SK-N-SH (cell line): ENCODE data around the gene KCNAB1. TPM values are rescaled to one million over a fixed set of nuclear protein-coding genes. Genes with fewer than 3 reads are reported as not detected.

Experiments
- CTCF ChIA-PET: fragments of 300-600, 350-600 bp; formaldehyde crosslinking; extraction: SDS; loops from one replicate; lab custom pipeline; 2021; lab: Yijun Ruan, JAX
- POLR2A ChIA-PET: fragments of 350-600 bp; sonication (Branson Sonifier 250); formaldehyde crosslinking; extraction: SDS; loops from one replicate; lab custom pipeline; 2020; ENCODE audit warnings: antibody characterized with exemption, inconsistent platforms; lab: Yijun Ruan, JAX
- DNase-seq: peaks from one replicate; pipeline ENCODE4 v3.0.0; 2012
- H2AFZ ChIP-seq: fragments of 200-600 bp; sonication (generic); 2 replicates; pipeline ENCODE4 v1.8.1; 2016; ENCODE audit warnings: antibody characterized with exemption, mild to moderate bottlenecking, low read depth
- H3F3A ChIP-seq: fragments of 200-600 bp; sonication (generic); replicated peaks from 2 replicates; pipeline ENCODE3; 2016; ENCODE audit warnings: antibody characterized with exemption, mild to moderate bottlenecking; ENCODE audit not compliant: insufficient read depth
- H3K27ac ChIP-seq, 2 experiments: fragments of 200-500 bp in 1 of 2; fragments of 200-600 bp in 1 of 2; sonication (Bioruptor generic) in 1 of 2; sonication (generic), shearing (Covaris generic) in 1 of 2; 2 replicates each; pipeline versions ENCODE4 v1.5.1 to v1.6.1; 2014 to 2016; ENCODE audit warnings: low read depth in 2 of 2, inconsistent platforms in 1 of 2, low read length in 1 of 2, mild to moderate bottlenecking in 1 of 2, mixed read lengths in 1 of 2
- H3K27me3 ChIP-seq: fragments of 200-600 bp; sonication (generic), shearing (Covaris generic); 2 replicates; pipeline ENCODE4 v1.6.1; 2016; ENCODE audit warnings: mixed run types; ENCODE audit not compliant: insufficient read depth
- H3K36me3 ChIP-seq, 2 experiments: fragments of 200-500 bp in 1 of 2; fragments of 200-600 bp in 1 of 2; sonication (Bioruptor generic) in 1 of 2; sonication (generic) in 1 of 2; replicated peaks in 1 of 2; 2 replicates each; pipeline versions ENCODE3 to v1.5.1; 2014 to 2016; ENCODE audit warnings: low read length in 1 of 2, mild to moderate bottlenecking in 1 of 2; ENCODE audit not compliant: insufficient read depth in 2 of 2, control insufficient read depth in 1 of 2
- H3K4me1 ChIP-seq, 2 experiments: fragments of 200-500 bp in 1 of 2; fragments of 200-600 bp in 1 of 2; sonication (Bioruptor generic) in 1 of 2; sonication (generic), shearing (Covaris generic) in 1 of 2; 2 replicates each; pipeline versions ENCODE4 v1.5.1 to v1.6.1; 2014 to 2016; ENCODE audit warnings: low read depth in 1 of 2, low read length in 1 of 2, mixed run types in 1 of 2; ENCODE audit not compliant: insufficient read depth in 2 of 2, control insufficient read depth in 1 of 2
- H3K4me2 ChIP-seq: fragments of 200-600 bp; sonication (generic), shearing (Covaris generic); 2 replicates; pipeline ENCODE4 v1.6.1; 2017; ENCODE audit warnings: mixed run types
- H3K4me3 ChIP-seq, 2 experiments: fragments of 200-500 bp in 1 of 2; fragments of 200-600 bp in 1 of 2; sonication (Bioruptor generic) in 1 of 2; sonication (generic), shearing (Covaris generic) in 1 of 2; 2 replicates each; pipeline versions ENCODE4 v1.5.1 to v1.8.1; 2014 to 2016; ENCODE audit warnings: low read depth in 2 of 2, inconsistent platforms in 1 of 2, low read length in 1 of 2, mild to moderate bottlenecking in 1 of 2, mixed read lengths in 1 of 2, moderate library complexity in 1 of 2
- H3K79me2 ChIP-seq: fragments of 200-600 bp; sonication (generic); 2 replicates; pipeline ENCODE4 v1.8.1; 2017; ENCODE audit warnings: mild to moderate bottlenecking; ENCODE audit not compliant: insufficient read depth
- H3K9ac ChIP-seq: fragments of 200-600 bp; sonication (generic); 2 replicates; pipeline ENCODE4 v1.6.1; 2017; ENCODE audit warnings: mixed run types
- H3K9me2 ChIP-seq: fragments of 200-600 bp; sonication (generic); 2 replicates; pipeline ENCODE4 v1.6.1; 2017; ENCODE audit warnings: mixed run types
- H3K9me3 ChIP-seq: fragments of 200-600 bp; sonication (generic); 2 replicates; pipeline ENCODE4 v1.6.1; 2017; ENCODE audit warnings: mixed run types, mild to moderate bottlenecking, moderate library complexity
- H4K20me1 ChIP-seq: fragments of 200-600 bp; sonication (generic); 2 replicates; pipeline ENCODE4 v1.6.1; 2017; ENCODE audit warnings: mild to moderate bottlenecking, mixed run types; ENCODE audit not compliant: insufficient read depth
- ELF1 ChIP-seq: IDR thresholded peaks from 2 replicates; pipeline ENCODE4 v1.4.0; 2012
- EP300 ChIP-seq, 2 experiments: IDR thresholded peaks; 2 replicates each; pipeline versions ENCODE4 v1.4.0 to v1.6.1; 2012; ENCODE audit warnings: borderline replicate concordance in 1 of 2, low read depth in 1 of 2, low read length in 1 of 2
- FOSL2 ChIP-seq: IDR thresholded peaks from 2 replicates; pipeline ENCODE4 v1.4.0; 2012; ENCODE audit warnings: low read depth, mild to moderate bottlenecking, moderate library complexity, borderline replicate concordance
- FOXM1 ChIP-seq: IDR thresholded peaks from 2 replicates; pipeline ENCODE4 v1.4.0; 2012; ENCODE audit warnings: low read depth, mild to moderate bottlenecking
- GABPA ChIP-seq: IDR thresholded peaks from 2 replicates; pipeline ENCODE4 v1.4.0; 2012; ENCODE audit warnings: low read depth, mild to moderate bottlenecking
- NRF1 ChIP-seq: IDR thresholded peaks from 2 replicates; pipeline ENCODE4 v1.6.1; 2012; ENCODE audit warnings: low read depth, mild to moderate bottlenecking, low read length
- RXRA ChIP-seq: IDR thresholded peaks from 2 replicates; pipeline ENCODE4 v1.4.0; 2012; ENCODE audit warnings: low read depth, mild to moderate bottlenecking, borderline replicate concordance
- SIN3A ChIP-seq: IDR thresholded peaks from 2 replicates; pipeline ENCODE4 v1.6.1; 2012; ENCODE audit warnings: low read depth, mild to moderate bottlenecking, low read length, moderate library complexity, borderline replicate concordance
- SMC3 ChIP-seq: IDR thresholded peaks from 2 replicates; pipeline ENCODE4 v1.6.1; 2012; ENCODE audit warnings: low read depth, low read length, improper control_type of control experiment
- TCF12 ChIP-seq: IDR thresholded peaks from 2 replicates; pipeline ENCODE4 v1.4.0; 2012
- TEAD4 ChIP-seq: IDR thresholded peaks from 2 replicates; pipeline ENCODE4 v1.4.0; 2012; ENCODE audit warnings: mild to moderate bottlenecking, borderline replicate concordance; ENCODE audit not compliant: insufficient read depth
- WGBS: methylation state at CpG from one replicate; pipeline ENCODE4 v1.1.6; 2017; ENCODE audit warnings: low lambda C conversion rate; 5-methylcytosine and 5-hydroxymethylcytosine counted together
- polyA plus RNA-seq, 3 experiments: library from polyadenylated mRNA; depleted of rRNA; stranded (reverse); fragments of >200 nt; gene quantifications; 2 replicates each; pipeline ENCODE4 v1.2.3, GENCODE V29; 2012
- TF ChIP-seq, protein P1 (sequence below): IDR thresholded peaks from 2 replicates; pipeline ENCODE4 v1.4.0; 2012; ENCODE audit warnings: low read depth, borderline replicate concordance
- TF ChIP-seq, protein P2 (sequence below): fragments of 150-350 bp; IDR thresholded peaks from 2 replicates; pipeline ENCODE4 v1.6.1; 2017; ENCODE audit warnings: antibody characterized with exemption, low read length, low read depth, borderline replicate concordance
- TF ChIP-seq, protein P3 (sequence below): IDR thresholded peaks from 2 replicates; pipeline ENCODE4 v1.4.0; 2012; ENCODE audit warnings: low read depth

Gene KCNAB1
- polyA plus RNA-seq, 1 of the 3 experiments (the other 2 are of a cell fraction): 82.1 TPM

DNA sequence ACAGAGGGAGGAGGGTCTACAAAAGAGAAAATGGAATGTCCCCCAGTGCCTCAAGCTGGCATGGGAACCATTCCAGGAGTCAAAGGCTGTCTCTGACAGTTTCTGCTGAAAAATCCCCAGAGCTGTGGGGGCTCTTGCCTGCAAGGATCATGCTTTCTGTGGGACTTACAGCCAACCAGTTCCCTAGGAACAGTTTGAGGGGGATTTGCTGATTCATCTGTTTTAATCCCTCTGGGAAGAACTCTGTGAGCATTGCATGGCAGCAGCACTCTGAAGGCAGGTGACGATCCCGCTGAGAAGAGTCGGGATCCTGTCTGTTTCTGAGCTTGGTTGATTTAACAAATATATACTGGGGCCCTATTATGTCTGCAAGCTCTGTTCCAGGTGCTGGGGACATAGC lies 258.5 kb downstream of the KCNAB1 start:
- Histone ChIP-seq H3K4me2 (no peak overlapping the region), H3K27ac (no peak overlapping the region), H3K36me3 (peaks cover 2 to 14% of the 10 kb centered on the region in 2 experiments), H3K9me2 (no peaks in the 10 kb centered on the region), H3K4me1 (peaks cover 8 to 18% of the 10 kb centered on the region in 2 experiments; a peak in 3 of 4 replicates), H3K9me3 (no peaks in the 10 kb centered on the region), H3K79me2 (peaks cover 77% of the 10 kb centered on the region), H3K4me3 (no peak overlapping the region), H2AFZ (no peak overlapping the region), H3K27me3 (no peaks in the 10 kb centered on the region), H4K20me1 (no peaks in the 10 kb centered on the region), H3F3A (peaks cover 14% of the 10 kb centered on the region), H3K9ac (no peak overlapping the region)
- no peak for DNase-seq
- ChIA-PET POLR2A (no interaction called here), CTCF (interaction anchor here (0.6 to 0.8 kb wide), 2 partner anchors 10 to 131 kb away, joined by 3 read pairs; no protein-coding TSS in a partner anchor)
- TF ChIP-seq, protein P1, sequence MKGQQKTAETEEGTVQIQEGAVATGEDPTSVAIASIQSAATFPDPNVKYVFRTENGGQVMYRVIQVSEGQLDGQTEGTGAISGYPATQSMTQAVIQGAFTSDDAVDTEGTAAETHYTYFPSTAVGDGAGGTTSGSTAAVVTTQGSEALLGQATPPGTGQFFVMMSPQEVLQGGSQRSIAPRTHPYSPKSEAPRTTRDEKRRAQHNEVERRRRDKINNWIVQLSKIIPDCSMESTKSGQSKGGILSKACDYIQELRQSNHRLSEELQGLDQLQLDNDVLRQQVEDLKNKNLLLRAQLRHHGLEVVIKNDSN: no peak
- TF ChIP-seq, protein P2, sequence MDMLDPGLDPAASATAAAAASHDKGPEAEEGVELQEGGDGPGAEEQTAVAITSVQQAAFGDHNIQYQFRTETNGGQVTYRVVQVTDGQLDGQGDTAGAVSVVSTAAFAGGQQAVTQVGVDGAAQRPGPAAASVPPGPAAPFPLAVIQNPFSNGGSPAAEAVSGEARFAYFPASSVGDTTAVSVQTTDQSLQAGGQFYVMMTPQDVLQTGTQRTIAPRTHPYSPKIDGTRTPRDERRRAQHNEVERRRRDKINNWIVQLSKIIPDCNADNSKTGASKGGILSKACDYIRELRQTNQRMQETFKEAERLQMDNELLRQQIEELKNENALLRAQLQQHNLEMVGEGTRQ: no peak
- TF ChIP-seq SMC3 (no peak), GABPA (no peak), TEAD4 (no peak), NRF1 (no peak), FOSL2 (no peak), ELF1 (no peak)
- TF ChIP-seq, protein P3, sequence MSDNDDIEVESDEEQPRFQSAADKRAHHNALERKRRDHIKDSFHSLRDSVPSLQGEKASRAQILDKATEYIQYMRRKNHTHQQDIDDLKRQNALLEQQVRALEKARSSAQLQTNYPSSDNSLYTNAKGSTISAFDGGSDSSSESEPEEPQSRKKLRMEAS: no peak
- 69% methylated on average over 3 of the region's 3 CpGs for WGBS

DNA sequence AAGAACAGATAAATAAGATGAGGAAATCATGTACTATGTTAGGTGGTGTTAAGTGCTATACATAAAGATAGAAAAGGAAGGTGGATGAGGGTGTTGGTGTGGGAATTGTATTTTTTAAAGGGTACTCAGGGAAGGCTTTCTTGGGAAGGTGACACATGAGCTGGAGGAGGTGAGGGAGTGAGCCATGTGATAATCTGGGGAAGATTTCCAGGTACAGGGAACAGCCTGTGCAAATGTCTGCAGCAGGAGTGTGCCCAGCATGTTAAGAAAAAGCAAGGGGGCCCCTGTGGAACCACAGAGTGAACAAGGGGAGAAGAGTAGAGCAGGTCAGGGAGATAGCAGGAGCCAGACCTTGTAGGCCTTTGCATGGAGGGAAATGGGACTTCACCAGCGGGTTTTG lies 258.9 kb downstream of the KCNAB1 start:
- Histone ChIP-seq H3K4me3 (no peak overlapping the region), H3K36me3 (peaks cover 2 to 14% of the 10 kb centered on the region in 2 experiments), H3K9me3 (no peaks in the 10 kb centered on the region), H3K4me2 (no peak overlapping the region), H4K20me1 (no peaks in the 10 kb centered on the region), H3K79me2 (peaks cover 78% of the 10 kb centered on the region), H2AFZ (no peak overlapping the region), H3K27me3 (no peaks in the 10 kb centered on the region), H3K9me2 (no peaks in the 10 kb centered on the region), H3F3A (peaks cover 14% of the 10 kb centered on the region), H3K9ac (no peak overlapping the region), H3K4me1 (peaks cover 12 to 19% of the 10 kb centered on the region in 2 experiments; a peak in 3 of 4 replicates), H3K27ac (no peak overlapping the region)
- POLR2A ChIA-PET: no interaction called here
- TF ChIP-seq FOXM1: no peak
- TF ChIP-seq EP300 (IDR thresholded peaks at IDR 0.05; ENCODE audit: borderline replicate concordance in 1 of 2, low read depth in 1 of 2, low read length in 1 of 2): no peak
- no peak for TF ChIP-seq TCF12
- no peak for TF ChIP-seq RXRA
- no peak for TF ChIP-seq SIN3A
- CTCF ChIA-PET: interaction anchor here (0.6 to 0.8 kb wide), 2 partner anchors 10 to 131 kb away, joined by 3 read pairs; no protein-coding TSS in a partner anchor
- DNase-seq: no peak
- WGBS: 90% methylated on average over 1 of the region's 1 CpG
